Neutrophil (primary cell): Measurements from ENCODE around the gene CPNE7.

Experiments used
- H3K27ac ChIP-seq: fragments of 200-600 bp; sonication (generic); 2 replicates; pipeline ENCODE4 v1.5.1; 2016; ENCODE audit warnings: mild to moderate bottlenecking, moderate library complexity
- H3K27me3 ChIP-seq: fragments of 200-600 bp; sonication (generic); 2 replicates; pipeline ENCODE4 v1.6.0; 2016; ENCODE audit warnings: mild to moderate bottlenecking
- H3K36me3 ChIP-seq: fragments of 200-600 bp; sonication (generic); 2 replicates; pipeline ENCODE4 v1.5.1; 2017
- H3K4me1 ChIP-seq, 2 experiments: fragments of 200-600 bp in 1 of 2; sonication (generic) in 1 of 2; 1 replicate in 1 of 2; 2 replicates in 1 of 2; pipeline versions ENCODE4 v1.5.1 to v1.6.1; 2013 to 2016; ENCODE audit warnings: low read depth in 1 of 2, low read length in 1 of 2, mild to moderate bottlenecking in 1 of 2, moderate library complexity in 1 of 2; ENCODE audit not compliant: control insufficient read depth in 1 of 2, insufficient read depth in 1 of 2
- H3K4me3 ChIP-seq, 2 experiments: fragments of 200-600 bp in 1 of 2; sonication (generic) in 1 of 2; 1 replicate in 1 of 2; 2 replicates in 1 of 2; pipeline ENCODE4 v1.5.1; 2013 to 2016; ENCODE audit warnings: low read depth in 1 of 2, low read length in 1 of 2, mild to moderate bottlenecking in 1 of 2, moderate library complexity in 1 of 2
- H3K9me3 ChIP-seq: fragments of 200-600 bp; sonication (generic); 2 replicates; pipeline ENCODE4 v1.5.1; 2016
- CTCF ChIP-seq: fragments of 200-600 bp; sonication (generic); IDR thresholded peaks from 2 replicates; pipeline ENCODE4 v1.5.1; 2016; ENCODE audit warnings: antibody characterized with exemption

The CPNE7 gene

GRCh38 chr16:89549007-89549700 is 26.4 kb upstream of the CPNE7 start:
- peaks cover 98% of the 10 kb centered on the region for H3K36me3 ChIP-seq
- no peaks in the 10 kb centered on the region for H3K9me3 ChIP-seq
- no peak for TF ChIP-seq CTCF

GRCh38 chr16:89550421-89551007 is 25.0 kb upstream of the CPNE7 start:
- no peaks in the 10 kb centered on the region for H3K9me3 ChIP-seq
- H3K4me3 ChIP-seq = no peak overlapping the region
- no peak for TF ChIP-seq CTCF
- no peak overlapping the region for H3K27ac ChIP-seq
- peaks cover 95% of the 10 kb centered on the region for H3K36me3 ChIP-seq
- no peaks in the 10 kb centered on the region for H3K27me3 ChIP-seq
- no peaks in the 10 kb centered on the region for H3K4me1 ChIP-seq

More at GRCh38 chr16:89549007-89549700, 26.4 kb upstream of the CPNE7 start:
- H3K4me1 ChIP-seq = no peaks in the 10 kb centered on the region
- H3K27ac ChIP-seq = no peak overlapping the region
- H3K4me3 ChIP-seq = no peak overlapping the region
- no peaks in the 10 kb centered on the region for H3K27me3 ChIP-seq

GRCh38 chr16:89552329-89552728 is 23.2 kb upstream of the CPNE7 start:
- no peaks in the 10 kb centered on the region for H3K27me3 ChIP-seq
- no peaks in the 10 kb centered on the region for H3K9me3 ChIP-seq
- peaks cover 88% of the 10 kb centered on the region for H3K36me3 ChIP-seq
- H3K4me1 ChIP-seq = peaks cover 0 to 8% of the 10 kb centered on the region in 2 experiments
- H3K4me3 ChIP-seq = no peak overlapping the region
- H3K27ac ChIP-seq = no peak overlapping the region
- TF ChIP-seq CTCF = no peak

GRCh38 chr16:89552913-89553312 is 22.6 kb upstream of the CPNE7 start:
- H3K4me1 ChIP-seq = peaks cover 0 to 12% of the 10 kb centered on the region in 2 experiments
- H3K27me3 ChIP-seq = no peaks in the 10 kb centered on the region
- TF ChIP-seq CTCF = no peak
- H3K9me3 ChIP-seq = no peaks in the 10 kb centered on the region
- H3K4me3 ChIP-seq = no peak overlapping the region
- H3K36me3 ChIP-seq = peaks cover 82% of the 10 kb centered on the region
- H3K27ac ChIP-seq = no peak overlapping the region

GRCh38 chr16:89553733-89554132 is 21.8 kb upstream of the CPNE7 start:
- no peak overlapping the region for H3K4me3 ChIP-seq
- H3K9me3 ChIP-seq = no peaks in the 10 kb centered on the region
- no peak for TF ChIP-seq CTCF
- no peak overlapping the region for H3K27ac ChIP-seq
- H3K36me3 ChIP-seq = peaks cover 74% of the 10 kb centered on the region
- H3K4me1 ChIP-seq = peaks cover 0 to 12% of the 10 kb centered on the region in 2 experiments
- H3K27me3 ChIP-seq = no peaks in the 10 kb centered on the region
